GM12878 (cell line): ENCODE measurements around the gene TSSC4. TPM values are rescaled to one million over a fixed set of nuclear protein-coding genes. Genes with fewer than 3 reads are reported as not detected.

Experiments
- ATAC-seq: fragments of 200-7000 bp; cut with Tn5 transposase; 3 replicates; pipeline ENCODE4 v1.9.1; 2020; ENCODE audit warnings: mild to moderate bottlenecking, moderate library complexity
- BruUV-seq: library from RNA; stranded (reverse); fragments of 400-500 nt; replicated peaks from 2 replicates; lab custom pipeline; 2021; lab: Mats Ljungman, UMichigan
- CTCF ChIA-PET: fragments of 300-600 bp; sonication (Branson Sonifier 250); formaldehyde crosslinking; extraction: SDS; loops from one replicate; lab custom pipeline; 2021; ENCODE audit warnings: inconsistent platforms; lab: Yijun Ruan, JAX
- POLR2A ChIA-PET: fragments of 350-600 bp; formaldehyde crosslinking; extraction: SDS; loops from one replicate; lab custom pipeline; 2021; ENCODE audit warnings: inconsistent platforms; lab: Charles Lee
- RAD21 ChIA-PET: fragments of 300-600 bp; sonication (Branson Sonifier 250); formaldehyde crosslinking; loops from one replicate; lab custom pipeline; 2023; ENCODE audit warnings: antibody characterized with exemption; ENCODE audit not compliant: unreplicated experiment; lab: Charles Lee
- SMC1A ChIA-PET: fragments of 300-600 bp; sonication (Branson Sonifier 250); formaldehyde crosslinking; loops from one replicate; lab custom pipeline; 2023; ENCODE audit not compliant: unreplicated experiment, uncharacterized antibody; lab: Charles Lee
- DNase-seq: peaks from one replicate; pipeline ENCODE4 v3.0.0-alpha.2; 2011; ENCODE audit warnings: low read depth, low spot score
- FAIRE-seq: peaks from 3 replicates; lab custom pipeline; 2011; peaks lifted over from hg19 to GRCh38; lab: Jason Lieb, UNC
- H2AFZ ChIP-seq: 2 replicates; pipeline ENCODE4 v1.6.0; 2011; ENCODE audit warnings: low read depth, low read length, control low read depth; ENCODE audit not compliant: control insufficient read depth
- H3K27ac ChIP-seq: 2 replicates; pipeline ENCODE4 v1.5.1; 2011; ENCODE audit warnings: control low read depth; ENCODE audit not compliant: control insufficient read depth, insufficient read depth
- H3K27me3 ChIP-seq, 2 experiments: replicated peaks in 1 of 2; 2 replicates each; pipeline versions ENCODE4 v1.6.0 to v1.6.1; 2011; ENCODE audit warnings: low read length in 1 of 2; ENCODE audit not compliant: control insufficient read depth in 2 of 2, insufficient read depth in 2 of 2
- H3K36me3 ChIP-seq, 2 experiments: 2 replicates each; pipeline ENCODE4 v1.5.1; 2011; ENCODE audit warnings: low read length in 1 of 2; ENCODE audit not compliant: control insufficient read depth in 2 of 2, insufficient read depth in 2 of 2
- H3K4me1 ChIP-seq: 2 replicates; pipeline ENCODE4 v1.6.1; 2011; ENCODE audit warnings: mild to moderate bottlenecking, low read length, moderate library complexity, mixed read lengths; ENCODE audit not compliant: control insufficient read depth, insufficient read depth
- H3K4me2 ChIP-seq: 2 replicates; pipeline ENCODE4 v1.6.0; 2011; ENCODE audit warnings: control low read depth; ENCODE audit not compliant: control insufficient read depth, insufficient read depth
- H3K4me3 ChIP-seq: fragments of 200-600 bp; sonication (generic); 2 replicates; pipeline ENCODE4 v1.5.1; 2016
- H3K79me2 ChIP-seq: 2 replicates; pipeline ENCODE4 v1.6.0; 2011; ENCODE audit warnings: low read length; ENCODE audit not compliant: control insufficient read depth, insufficient read depth
- H3K9ac ChIP-seq: 2 replicates; pipeline ENCODE4 v1.8.0; 2011; ENCODE audit warnings: low read length, control low read depth, mixed read lengths; ENCODE audit not compliant: control insufficient read depth, insufficient read depth
- H3K9me3 ChIP-seq: replicated peaks from 3 replicates; pipeline ENCODE4 v1.5.1; 2011; ENCODE audit warnings: mild to moderate bottlenecking, low read length; ENCODE audit not compliant: control insufficient read depth, insufficient read depth
- H4K20me1 ChIP-seq: 2 replicates; pipeline ENCODE4 v1.6.0; 2011; ENCODE audit not compliant: control insufficient read depth, insufficient read depth
- BHLHE40 ChIP-seq, 2 experiments: fragments of 450-650 bp in 1 of 2; IDR thresholded peaks; 2 replicates each; pipeline ENCODE4 v1.6.1; 2011 to 2017; ENCODE audit warnings: low read depth in 2 of 2, borderline replicate concordance in 1 of 2, improper control_type of control experiment in 1 of 2, low read length in 1 of 2, mild to moderate bottlenecking in 1 of 2
- CHD4 ChIP-seq: fragments of 200-600 bp; sonication (generic); IDR thresholded peaks from 2 replicates; pipeline ENCODE4 v1.6.1; 2016; ENCODE audit warnings: mild to moderate bottlenecking
- GABPA ChIP-seq: IDR thresholded peaks from 2 replicates; pipeline ENCODE4 v1.6.1; 2014; ENCODE audit warnings: antibody characterized with exemption, low read depth, mild to moderate bottlenecking, inconsistent platforms
- IKZF2 ChIP-seq, 2 experiments: fragments of 450-650 bp; IDR thresholded peaks; 2 replicates each; pipeline ENCODE4 v1.6.1; 2017; ENCODE audit warnings: mild to moderate bottlenecking in 2 of 2, moderate library complexity in 2 of 2
- LARP7 ChIP-seq: fragments of 450-650 bp; IDR thresholded peaks from 2 replicates; pipeline ENCODE4 v1.6.1; 2017; ENCODE audit warnings: mild to moderate bottlenecking
- MXI1 ChIP-seq: fragments of 150-350 bp; IDR thresholded peaks from 2 replicates; pipeline ENCODE4 v1.6.1; 2011; ENCODE audit warnings: low read depth, mild to moderate bottlenecking, inconsistent platforms, low read length, improper control_type of control experiment
- NFXL1 ChIP-seq: fragments of 450-650 bp; IDR thresholded peaks from 2 replicates; pipeline ENCODE4 v1.6.1; 2017; ENCODE audit warnings: antibody characterized with exemption, mild to moderate bottlenecking, borderline replicate concordance
- NFYB ChIP-seq: IDR thresholded peaks from 2 replicates; pipeline ENCODE4 v1.6.1; 2011; ENCODE audit warnings: low read depth, mild to moderate bottlenecking, low read length, improper control_type of control experiment, moderate library complexity; ENCODE audit not compliant: insufficient read depth
- NR2C2 ChIP-seq: IDR thresholded peaks from 2 replicates; pipeline ENCODE4 v1.6.1; 2011; ENCODE audit warnings: borderline replicate concordance, low read depth; ENCODE audit not compliant: control insufficient read depth, insufficient read length
- RFX5 ChIP-seq: IDR thresholded peaks from 2 replicates; pipeline ENCODE4 v1.6.1; 2011; ENCODE audit warnings: low read depth, low read length, improper control_type of control experiment
- SMAD1 ChIP-seq: fragments of 450-650 bp; IDR thresholded peaks from 2 replicates; pipeline ENCODE4 v1.6.1; 2018; ENCODE audit warnings: mild to moderate bottlenecking, low read depth; ENCODE audit not compliant: partially characterized antibody
- WRNIP1 ChIP-seq: IDR thresholded peaks from 2 replicates; pipeline ENCODE4 v1.6.1; 2011; ENCODE audit warnings: low read depth, low read length, improper control_type of control experiment, borderline replicate concordance
- ZNF217 ChIP-seq: fragments of 450-650 bp; IDR thresholded peaks from 2 replicates; pipeline ENCODE4 v1.6.1; 2017; ENCODE audit warnings: antibody characterized with exemption, mild to moderate bottlenecking
- ZZZ3 ChIP-seq: IDR thresholded peaks from 2 replicates; pipeline ENCODE4 v1.6.1; 2011; ENCODE audit warnings: low read depth; ENCODE audit not compliant: control insufficient read depth, insufficient read length
- WGBS: methylation state at CpG from one replicate; pipeline ENCODE4 v1.1.6; 2016; ENCODE audit warnings: low lambda C conversion rate; ENCODE audit not compliant: insufficient replicate concordance, insufficient coverage; ENCODE audit errors: missing lambda C conversion rate; 5-methylcytosine and 5-hydroxymethylcytosine counted together
- in situ Hi-C: fragments of 300-500 bp; cut with MboI; formaldehyde crosslinking; loops from 9 replicates; pipeline ENCODE4 v1.14.3; 2018; ENCODE audit warnings: mixed read lengths
- intact Hi-C: fragments of 100-400 bp; cut with micrococcal nuclease; formaldehyde crosslinking; loops from one replicate; pipeline ENCODE4 v1.14.2; 2022; ENCODE audit not compliant: unreplicated experiment
- polyA plus RNA-seq, 11 experiments: library from polyadenylated mRNA; depleted of rRNA in 4 of 11; unstranded in 6 of 11; stranded (reverse) in 5 of 11; fragments of >200 nt; fragmentation: Nextera tagmentation in 4 of 11; fragmentation: Illumina TruSeq in 1 of 11; extraction: Ambion mirVana in 4 of 11; extraction: Trizol in 1 of 11; gene quantifications; 1 replicate in 1 of 11; 2 replicates in 10 of 11; pipeline versions ENCODE4 v1.2.1 to v1.2.3, GENCODE V29; 2011 to 2016; ENCODE audit warnings: inconsistent platforms in 2 of 11, missing spikeins in 2 of 11, low read depth in 1 of 11
- total RNA-seq, 4 experiments: library from RNA; depleted of rRNA in 3 of 4; stranded (reverse); fragments of >200 nt in 3 of 4; fragmentation: Illumina TruSeq in 1 of 4; extraction: Trizol in 1 of 4; gene quantifications; 2 replicates each; pipeline versions ENCODE4 v1.2.1 to v1.2.3, GENCODE V29; 2013 to 2021
- TF ChIP-seq, protein P1 (sequence below): fragments of 450-650 bp; conservative IDR thresholded peaks from 2 replicates; pipeline ENCODE4 v1.6.1; 2017; ENCODE audit warnings: mild to moderate bottlenecking, moderate library complexity
- TF ChIP-seq, protein P2 (sequence below): IDR thresholded peaks from 2 replicates; pipeline ENCODE4 v1.6.1; 2012; ENCODE audit warnings: improper control_type of control experiment, low read depth, low read length; ENCODE audit not compliant: insufficient replicate concordance

Gene TSSC4
- total and polyA plus RNA-seq, 10 of the 15 experiments (the other 5 are each of a cell fraction or from before 2014, with no cell fraction given): 0.69 to 70.1 (median 25.7) TPM

DNA sequence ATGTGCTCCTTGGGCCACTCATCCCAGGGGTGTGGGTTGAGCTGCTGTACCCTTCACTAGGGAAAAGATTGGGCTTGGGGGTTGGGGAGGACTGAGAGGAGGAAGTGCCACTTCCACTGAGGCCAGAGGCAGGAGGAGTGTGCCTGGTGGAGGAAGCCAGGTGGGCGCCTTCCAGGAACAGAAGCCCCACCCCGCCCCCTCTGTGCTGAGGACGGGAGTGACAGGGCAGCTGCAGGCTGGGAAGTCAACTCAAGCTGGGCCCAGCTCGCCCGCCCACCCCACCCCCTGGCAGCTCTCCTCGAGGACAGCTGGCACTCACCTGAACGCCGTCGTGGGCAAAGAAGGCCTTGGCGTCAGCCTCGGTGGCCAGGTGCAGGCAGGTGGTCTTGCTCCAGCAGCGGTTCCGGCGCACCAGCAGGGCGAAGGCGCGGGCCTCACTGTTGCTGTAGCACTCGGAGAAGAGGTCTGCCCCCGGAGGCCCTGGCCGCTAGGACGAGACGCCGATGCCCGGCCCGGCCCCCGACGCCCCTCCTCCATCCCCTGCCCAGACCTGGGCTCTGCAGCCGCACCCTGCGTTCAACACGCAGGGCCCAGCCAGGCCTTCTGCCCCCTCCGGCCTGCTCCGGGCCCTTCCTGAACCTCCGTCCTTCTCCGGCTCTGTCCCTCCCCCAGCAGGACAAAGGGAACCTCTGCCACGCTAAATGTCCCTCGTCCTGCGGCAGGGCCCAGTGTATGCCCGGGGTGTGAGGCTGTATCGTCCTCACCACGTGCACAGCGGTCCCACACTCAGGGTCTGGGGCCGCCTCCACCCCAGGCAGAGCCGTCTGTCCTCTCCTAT is 13.4 kb downstream of the TSSC4 start:
- H3K36me3 ChIP-seq: no peaks in the 10 kb centered on the region

More for the DNA sequence above, 13.4 kb downstream of the TSSC4 start:
- no peak overlapping the region for H3K9ac ChIP-seq
- 53% methylated on average over 35 of the region's 43 CpGs for WGBS
- no TSS peak for BruUV-seq
- no peak for ATAC-seq
- TF ChIP-seq BHLHE40 (IDR thresholded peaks at IDR 0.05; ENCODE audit: borderline replicate concordance in 1 of 2, low read depth in 2 of 2, low read length in 1 of 2) (no peak), WRNIP1 (no peak), ZZZ3 (no peak), LARP7 (no peak), GABPA (no peak), MXI1 (no peak), CHD4 (no peak), NFXL1 (no peak), ZNF217 (no peak), SMAD1 (no peak), IKZF2 (IDR thresholded peaks at IDR 0.05) (no peak), RFX5 (no peak), NR2C2 (no peak), NFYB (no peak)
- TF ChIP-seq, protein P1, sequence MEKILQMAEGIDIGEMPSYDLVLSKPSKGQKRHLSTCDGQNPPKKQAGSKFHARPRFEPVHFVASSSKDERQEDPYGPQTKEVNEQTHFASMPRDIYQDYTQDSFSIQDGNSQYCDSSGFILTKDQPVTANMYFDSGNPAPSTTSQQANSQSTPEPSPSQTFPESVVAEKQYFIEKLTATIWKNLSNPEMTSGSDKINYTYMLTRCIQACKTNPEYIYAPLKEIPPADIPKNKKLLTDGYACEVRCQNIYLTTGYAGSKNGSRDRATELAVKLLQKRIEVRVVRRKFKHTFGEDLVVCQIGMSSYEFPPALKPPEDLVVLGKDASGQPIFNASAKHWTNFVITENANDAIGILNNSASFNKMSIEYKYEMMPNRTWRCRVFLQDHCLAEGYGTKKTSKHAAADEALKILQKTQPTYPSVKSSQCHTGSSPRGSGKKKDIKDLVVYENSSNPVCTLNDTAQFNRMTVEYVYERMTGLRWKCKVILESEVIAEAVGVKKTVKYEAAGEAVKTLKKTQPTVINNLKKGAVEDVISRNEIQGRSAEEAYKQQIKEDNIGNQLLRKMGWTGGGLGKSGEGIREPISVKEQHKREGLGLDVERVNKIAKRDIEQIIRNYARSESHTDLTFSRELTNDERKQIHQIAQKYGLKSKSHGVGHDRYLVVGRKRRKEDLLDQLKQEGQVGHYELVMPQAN: no peak
- TF ChIP-seq, protein P2, sequence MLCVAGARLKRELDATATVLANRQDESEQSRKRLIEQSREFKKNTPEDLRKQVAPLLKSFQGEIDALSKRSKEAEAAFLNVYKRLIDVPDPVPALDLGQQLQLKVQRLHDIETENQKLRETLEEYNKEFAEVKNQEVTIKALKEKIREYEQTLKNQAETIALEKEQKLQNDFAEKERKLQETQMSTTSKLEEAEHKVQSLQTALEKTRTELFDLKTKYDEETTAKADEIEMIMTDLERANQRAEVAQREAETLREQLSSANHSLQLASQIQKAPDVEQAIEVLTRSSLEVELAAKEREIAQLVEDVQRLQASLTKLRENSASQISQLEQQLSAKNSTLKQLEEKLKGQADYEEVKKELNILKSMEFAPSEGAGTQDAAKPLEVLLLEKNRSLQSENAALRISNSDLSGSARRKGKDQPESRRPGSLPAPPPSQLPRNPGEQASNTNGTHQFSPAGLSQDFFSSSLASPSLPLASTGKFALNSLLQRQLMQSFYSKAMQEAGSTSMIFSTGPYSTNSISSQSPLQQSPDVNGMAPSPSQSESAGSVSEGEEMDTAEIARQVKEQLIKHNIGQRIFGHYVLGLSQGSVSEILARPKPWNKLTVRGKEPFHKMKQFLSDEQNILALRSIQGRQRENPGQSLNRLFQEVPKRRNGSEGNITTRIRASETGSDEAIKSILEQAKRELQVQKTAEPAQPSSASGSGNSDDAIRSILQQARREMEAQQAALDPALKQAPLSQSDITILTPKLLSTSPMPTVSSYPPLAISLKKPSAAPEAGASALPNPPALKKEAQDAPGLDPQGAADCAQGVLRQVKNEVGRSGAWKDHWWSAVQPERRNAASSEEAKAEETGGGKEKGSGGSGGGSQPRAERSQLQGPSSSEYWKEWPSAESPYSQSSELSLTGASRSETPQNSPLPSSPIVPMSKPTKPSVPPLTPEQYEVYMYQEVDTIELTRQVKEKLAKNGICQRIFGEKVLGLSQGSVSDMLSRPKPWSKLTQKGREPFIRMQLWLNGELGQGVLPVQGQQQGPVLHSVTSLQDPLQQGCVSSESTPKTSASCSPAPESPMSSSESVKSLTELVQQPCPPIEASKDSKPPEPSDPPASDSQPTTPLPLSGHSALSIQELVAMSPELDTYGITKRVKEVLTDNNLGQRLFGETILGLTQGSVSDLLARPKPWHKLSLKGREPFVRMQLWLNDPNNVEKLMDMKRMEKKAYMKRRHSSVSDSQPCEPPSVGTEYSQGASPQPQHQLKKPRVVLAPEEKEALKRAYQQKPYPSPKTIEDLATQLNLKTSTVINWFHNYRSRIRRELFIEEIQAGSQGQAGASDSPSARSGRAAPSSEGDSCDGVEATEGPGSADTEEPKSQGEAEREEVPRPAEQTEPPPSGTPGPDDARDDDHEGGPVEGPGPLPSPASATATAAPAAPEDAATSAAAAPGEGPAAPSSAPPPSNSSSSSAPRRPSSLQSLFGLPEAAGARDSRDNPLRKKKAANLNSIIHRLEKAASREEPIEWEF: no peak
- TF ChIP-seq, all 136 proteins: peak for 0
- Histone ChIP-seq H2AFZ (no peak overlapping the region), H3K4me1 (no peaks in the 10 kb centered on the region), H3K79me2 (no peaks in the 10 kb centered on the region), H3K4me3 (no peak overlapping the region), H3K27ac (no peak overlapping the region), H3K9me3 (no peaks in the 10 kb centered on the region), H3K4me2 (no peak overlapping the region), H3K27me3 (no peaks in the 10 kb centered on the region), H4K20me1 (no peaks in the 10 kb centered on the region)
- RAD21 ChIA-PET: no interaction called here
- intact Hi-C loops: no loop called here
- CTCF ChIA-PET: no interaction called here
- POLR2A ChIA-PET: no interaction called here
- SMC1A ChIA-PET: no interaction called here
- DNase-seq (no peak), FAIRE-seq (no peak)
- in situ Hi-C loops: no loop called here
